SK-N-SH (cell line): ENCODE measurements around the gene KCTD7. TPM values are rescaled to one million over a fixed set of nuclear protein-coding genes. Genes with fewer than 3 reads are reported as not detected.
"Not testable (repeated sequence)": the region's sequence is repeated elsewhere in the genome, so short reads cannot be mapped to it uniquely, and the experiment has no call there.

Experiments used
- CTCF ChIA-PET: fragments of 300-600, 350-600 bp; formaldehyde crosslinking; extraction: SDS; loops from one replicate; lab custom pipeline; 2021; lab: Yijun Ruan, JAX
- POLR2A ChIA-PET: fragments of 350-600 bp; sonication (Branson Sonifier 250); formaldehyde crosslinking; extraction: SDS; loops from one replicate; lab custom pipeline; 2020; ENCODE audit warnings: antibody characterized with exemption, inconsistent platforms; lab: Yijun Ruan, JAX
- DNase-seq: peaks from one replicate; pipeline ENCODE4 v3.0.0; 2012
- H2AFZ ChIP-seq: fragments of 200-600 bp; sonication (generic); 2 replicates; pipeline ENCODE4 v1.8.1; 2016; ENCODE audit warnings: antibody characterized with exemption, mild to moderate bottlenecking, low read depth
- H3F3A ChIP-seq: fragments of 200-600 bp; sonication (generic); replicated peaks from 2 replicates; pipeline ENCODE3; 2016; ENCODE audit warnings: antibody characterized with exemption, mild to moderate bottlenecking; ENCODE audit not compliant: insufficient read depth
- H3K27ac ChIP-seq, 2 experiments: fragments of 200-500 bp in 1 of 2; fragments of 200-600 bp in 1 of 2; sonication (Bioruptor generic) in 1 of 2; sonication (generic), shearing (Covaris generic) in 1 of 2; 2 replicates each; pipeline versions ENCODE4 v1.5.1 to v1.6.1; 2014 to 2016; ENCODE audit warnings: low read depth in 2 of 2, inconsistent platforms in 1 of 2, low read length in 1 of 2, mild to moderate bottlenecking in 1 of 2, mixed read lengths in 1 of 2
- H3K27me3 ChIP-seq: fragments of 200-600 bp; sonication (generic), shearing (Covaris generic); 2 replicates; pipeline ENCODE4 v1.6.1; 2016; ENCODE audit warnings: mixed run types; ENCODE audit not compliant: insufficient read depth
- H3K36me3 ChIP-seq, 2 experiments: fragments of 200-500 bp in 1 of 2; fragments of 200-600 bp in 1 of 2; sonication (Bioruptor generic) in 1 of 2; sonication (generic) in 1 of 2; replicated peaks in 1 of 2; 2 replicates each; pipeline versions ENCODE3 to v1.5.1; 2014 to 2016; ENCODE audit warnings: low read length in 1 of 2, mild to moderate bottlenecking in 1 of 2; ENCODE audit not compliant: insufficient read depth in 2 of 2, control insufficient read depth in 1 of 2
- H3K4me1 ChIP-seq, 2 experiments: fragments of 200-500 bp in 1 of 2; fragments of 200-600 bp in 1 of 2; sonication (Bioruptor generic) in 1 of 2; sonication (generic), shearing (Covaris generic) in 1 of 2; 2 replicates each; pipeline versions ENCODE4 v1.5.1 to v1.6.1; 2014 to 2016; ENCODE audit warnings: low read depth in 1 of 2, low read length in 1 of 2, mixed run types in 1 of 2; ENCODE audit not compliant: insufficient read depth in 2 of 2, control insufficient read depth in 1 of 2
- H3K4me2 ChIP-seq: fragments of 200-600 bp; sonication (generic), shearing (Covaris generic); 2 replicates; pipeline ENCODE4 v1.6.1; 2017; ENCODE audit warnings: mixed run types
- H3K4me3 ChIP-seq, 2 experiments: fragments of 200-500 bp in 1 of 2; fragments of 200-600 bp in 1 of 2; sonication (Bioruptor generic) in 1 of 2; sonication (generic), shearing (Covaris generic) in 1 of 2; 2 replicates each; pipeline versions ENCODE4 v1.5.1 to v1.8.1; 2014 to 2016; ENCODE audit warnings: low read depth in 2 of 2, inconsistent platforms in 1 of 2, low read length in 1 of 2, mild to moderate bottlenecking in 1 of 2, mixed read lengths in 1 of 2, moderate library complexity in 1 of 2
- H3K79me2 ChIP-seq: fragments of 200-600 bp; sonication (generic); 2 replicates; pipeline ENCODE4 v1.8.1; 2017; ENCODE audit warnings: mild to moderate bottlenecking; ENCODE audit not compliant: insufficient read depth
- H3K9ac ChIP-seq: fragments of 200-600 bp; sonication (generic); 2 replicates; pipeline ENCODE4 v1.6.1; 2017; ENCODE audit warnings: mixed run types
- H3K9me2 ChIP-seq: fragments of 200-600 bp; sonication (generic); 2 replicates; pipeline ENCODE4 v1.6.1; 2017; ENCODE audit warnings: mixed run types
- H3K9me3 ChIP-seq: fragments of 200-600 bp; sonication (generic); 2 replicates; pipeline ENCODE4 v1.6.1; 2017; ENCODE audit warnings: mixed run types, mild to moderate bottlenecking, moderate library complexity
- H4K20me1 ChIP-seq: fragments of 200-600 bp; sonication (generic); 2 replicates; pipeline ENCODE4 v1.6.1; 2017; ENCODE audit warnings: mild to moderate bottlenecking, mixed run types; ENCODE audit not compliant: insufficient read depth
- CHD2 ChIP-seq: fragments of 150-350 bp; IDR thresholded peaks from 2 replicates; pipeline ENCODE4 v1.6.1; 2018; ENCODE audit warnings: low read length; ENCODE audit not compliant: partially characterized antibody
- EZH2phosphoT487 ChIP-seq: fragments of 200-600 bp; sonication (generic); IDR thresholded peaks from 2 replicates; pipeline ENCODE4 v1.6.1; 2017; ENCODE audit warnings: low read depth, mixed run types, mild to moderate bottlenecking, antibody characterized with exemption, moderate library complexity, borderline replicate concordance
- FOSL2 ChIP-seq: IDR thresholded peaks from 2 replicates; pipeline ENCODE4 v1.4.0; 2012; ENCODE audit warnings: low read depth, mild to moderate bottlenecking, moderate library complexity, borderline replicate concordance
- FOXM1 ChIP-seq: IDR thresholded peaks from 2 replicates; pipeline ENCODE4 v1.4.0; 2012; ENCODE audit warnings: low read depth, mild to moderate bottlenecking
- GATA2 ChIP-seq: sonication (generic); formaldehyde crosslinking; IDR thresholded peaks from 2 replicates; pipeline ENCODE4 v1.5.0; 2020; ENCODE audit warnings: mild to moderate bottlenecking, missing genetic modification reagents
- NFIC ChIP-seq: IDR thresholded peaks from 2 replicates; pipeline ENCODE4 v1.4.0; 2012; ENCODE audit warnings: borderline replicate concordance
- RXRA ChIP-seq: IDR thresholded peaks from 2 replicates; pipeline ENCODE4 v1.4.0; 2012; ENCODE audit warnings: low read depth, mild to moderate bottlenecking, borderline replicate concordance
- SMC3 ChIP-seq: IDR thresholded peaks from 2 replicates; pipeline ENCODE4 v1.6.1; 2012; ENCODE audit warnings: low read depth, low read length, improper control_type of control experiment
- TCF12 ChIP-seq: IDR thresholded peaks from 2 replicates; pipeline ENCODE4 v1.4.0; 2012
- TEAD4 ChIP-seq: IDR thresholded peaks from 2 replicates; pipeline ENCODE4 v1.4.0; 2012; ENCODE audit warnings: mild to moderate bottlenecking, borderline replicate concordance; ENCODE audit not compliant: insufficient read depth
- WGBS: methylation state at CpG from one replicate; pipeline ENCODE4 v1.1.6; 2017; ENCODE audit warnings: low lambda C conversion rate; 5-methylcytosine and 5-hydroxymethylcytosine counted together
- polyA plus RNA-seq, 3 experiments: library from polyadenylated mRNA; depleted of rRNA; stranded (reverse); fragments of >200 nt; gene quantifications; 2 replicates each; pipeline ENCODE4 v1.2.3, GENCODE V29; 2012
- TF ChIP-seq, protein P1 (sequence below): IDR thresholded peaks from 2 replicates; pipeline ENCODE4 v1.4.0; 2012; ENCODE audit warnings: low read depth, borderline replicate concordance

The KCTD7 gene
- polyA plus RNA-seq, 1 of the 3 experiments (the other 2 are of a cell fraction): 19.5 TPM

DNA sequence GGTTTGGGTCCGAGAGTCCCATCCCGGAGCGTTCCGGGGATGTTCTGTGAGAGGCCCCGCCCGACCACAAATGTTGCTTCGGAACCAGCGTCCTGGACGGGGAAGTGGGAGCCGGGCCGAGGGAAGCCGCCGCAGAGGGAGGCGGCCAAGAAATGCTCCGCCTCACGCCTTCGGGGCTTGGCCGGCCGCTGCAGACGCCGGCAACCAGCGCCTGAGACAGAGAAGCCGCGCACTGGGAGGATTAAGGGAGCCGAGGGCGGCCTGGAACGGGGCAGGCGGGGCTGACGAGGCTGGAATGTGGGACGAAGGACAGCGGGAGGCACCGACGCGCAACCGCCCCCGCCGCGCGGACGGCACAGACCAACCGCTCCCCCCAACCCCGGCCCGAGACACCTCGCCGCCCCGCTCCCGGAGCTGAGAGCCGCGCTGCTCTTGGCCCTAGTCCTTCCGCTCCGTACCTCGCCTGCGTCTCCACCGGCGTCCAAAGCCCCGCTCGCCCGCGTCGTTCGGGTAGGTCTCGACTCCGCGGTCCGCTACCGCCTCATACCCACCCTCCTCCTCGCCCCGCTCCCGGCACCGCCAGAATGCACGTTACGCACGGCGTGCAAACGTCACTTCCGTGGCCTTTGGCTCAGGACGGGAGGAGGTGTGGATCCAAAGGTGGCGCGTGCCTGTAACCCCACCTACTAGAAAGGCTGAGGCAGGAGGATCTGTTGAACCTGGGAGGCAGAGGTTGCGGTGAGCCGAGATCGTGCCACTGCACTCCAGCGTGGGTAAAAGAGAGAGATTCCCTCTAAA is 36.7 kb upstream of the KCTD7 start (continued):
- no peak for TF ChIP-seq RXRA
- peak; percentile 86 for TF ChIP-seq CHD2
- TF ChIP-seq, protein P1, sequence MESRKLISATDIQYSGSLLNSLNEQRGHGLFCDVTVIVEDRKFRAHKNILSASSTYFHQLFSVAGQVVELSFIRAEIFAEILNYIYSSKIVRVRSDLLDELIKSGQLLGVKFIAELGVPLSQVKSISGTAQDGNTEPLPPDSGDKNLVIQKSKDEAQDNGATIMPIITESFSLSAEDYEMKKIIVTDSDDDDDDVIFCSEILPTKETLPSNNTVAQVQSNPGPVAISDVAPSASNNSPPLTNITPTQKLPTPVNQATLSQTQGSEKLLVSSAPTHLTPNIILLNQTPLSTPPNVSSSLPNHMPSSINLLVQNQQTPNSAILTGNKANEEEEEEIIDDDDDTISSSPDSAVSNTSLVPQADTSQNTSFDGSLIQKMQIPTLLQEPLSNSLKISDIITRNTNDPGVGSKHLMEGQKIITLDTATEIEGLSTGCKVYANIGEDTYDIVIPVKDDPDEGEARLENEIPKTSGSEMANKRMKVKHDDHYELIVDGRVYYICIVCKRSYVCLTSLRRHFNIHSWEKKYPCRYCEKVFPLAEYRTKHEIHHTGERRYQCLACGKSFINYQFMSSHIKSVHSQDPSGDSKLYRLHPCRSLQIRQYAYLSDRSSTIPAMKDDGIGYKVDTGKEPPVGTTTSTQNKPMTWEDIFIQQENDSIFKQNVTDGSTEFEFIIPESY: no peak
- TF ChIP-seq TEAD4: no peak
- no peak for TF ChIP-seq FOSL2
- peak; percentile 62 for TF ChIP-seq GATA2 (CRISPR knock-in tag)
- no peak for TF ChIP-seq EZH2phosphoT487
- no peak for TF ChIP-seq FOXM1
- no peak; the same call in 1 of the 2 replicates for TF ChIP-seq NFIC
- TF ChIP-seq SMC3: no peak
- TF ChIP-seq TCF12: no peak

DNA sequence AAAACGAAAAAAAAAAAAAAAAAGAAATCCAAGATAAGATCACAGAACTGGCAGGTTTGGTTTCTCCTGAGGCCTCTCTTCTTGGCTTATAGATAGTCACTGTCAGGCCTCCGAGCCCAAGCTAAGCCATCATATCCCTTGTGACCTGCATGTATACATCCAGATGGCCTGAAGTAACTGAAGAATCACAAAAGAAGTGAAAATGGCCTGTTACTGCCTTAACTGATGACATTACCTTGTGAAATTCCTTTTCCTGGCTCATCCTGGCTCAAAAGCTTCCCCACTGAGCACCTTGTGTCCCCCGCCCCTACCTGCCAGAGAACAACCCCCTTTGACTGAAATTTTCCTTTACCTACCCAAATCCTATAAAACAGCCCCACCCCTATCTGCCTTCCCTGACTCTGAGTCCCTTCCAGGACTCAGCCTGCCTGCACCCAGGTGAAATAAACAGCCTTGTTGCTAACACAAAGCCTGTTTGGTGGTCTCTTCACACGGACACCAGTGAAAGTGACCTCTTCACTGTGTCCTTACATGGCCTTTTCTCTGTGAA is 36.0 kb upstream of the KCTD7 start:
- H3K79me2 ChIP-seq: peaks cover 54% of the 10 kb centered on the region
- H3K4me1 ChIP-seq: peaks cover 12 to 13% of the 10 kb centered on the region in 2 experiments; a peak in 3 of 4 replicates
- CTCF ChIA-PET, DNase-seq, H3K36me3 ChIP-seq, H3F3A ChIP-seq, H3K9me2 ChIP-seq, H3K9me3 ChIP-seq, H3K27me3 ChIP-seq: not testable (repeated sequence)
- peaks cover 40% of the 10 kb centered on the region for H4K20me1 ChIP-seq
- peak overlapping the region; percentile 84 to 95 for H3K27ac ChIP-seq
- H2AFZ ChIP-seq: peak overlapping the region; percentile 96
- peak overlapping the region; percentile 94 for H3K4me2 ChIP-seq
- peak overlapping the region; percentile 94 for H3K9ac ChIP-seq
- POLR2A ChIA-PET: interaction anchor here (0.6 kb wide), 1 partner anchor 61 kb away, joined by 3 read pairs; no protein-coding TSS in a partner anchor
- peak overlapping the region; percentile 72 to 98 for H3K4me3 ChIP-seq
- WGBS: 19% methylated on average over 4 of the region's 4 CpGs

DNA sequence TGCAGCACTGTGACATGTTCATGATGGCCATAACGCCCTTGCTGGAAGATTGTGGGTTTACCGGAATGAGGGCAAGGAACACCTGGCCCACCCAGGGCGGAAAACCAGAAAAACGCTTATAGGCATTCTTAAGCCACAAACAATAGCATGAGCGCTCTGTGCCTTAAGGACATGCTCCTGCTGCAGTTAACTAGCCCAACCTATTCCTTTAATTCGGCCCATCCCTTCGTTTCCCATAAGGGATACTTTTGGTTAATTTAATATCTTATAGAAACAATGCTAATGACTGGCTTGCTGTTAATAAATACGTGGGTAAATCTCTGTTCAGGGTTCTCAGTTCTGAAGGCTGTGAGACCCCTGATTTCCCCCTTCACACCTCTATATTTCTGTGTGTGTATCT is 34.6 kb upstream of the KCTD7 start:
- H3K36me3 ChIP-seq, H3K4me3 ChIP-seq, H3K27me3 ChIP-seq, H3K9me3 ChIP-seq, DNase-seq, H3K9me2 ChIP-seq, POLR2A ChIA-PET, H3F3A ChIP-seq, H3K9ac ChIP-seq, H3K27ac ChIP-seq, H2AFZ ChIP-seq, H3K4me2 ChIP-seq: not testable (repeated sequence)
- peaks cover 40% of the 10 kb centered on the region for H3K79me2 ChIP-seq
- peaks cover 26% of the 10 kb centered on the region for H4K20me1 ChIP-seq
- peaks cover 12 to 13% of the 10 kb centered on the region in 2 experiments; a peak in 3 of 4 replicates for H3K4me1 ChIP-seq
- CTCF ChIA-PET: interaction anchor here (1.0 kb wide), 1 partner anchor 36 kb away, joined by 5 read pairs; no protein-coding TSS in a partner anchor
- WGBS: 87% methylated on average over 8 of the region's 8 CpGs
